IPS-18a (cell line): ENCODE results near the gene TMEM253.

ENCODE experiments used
- H3K27ac ChIP-seq: one replicate; pipeline ENCODE4 v1.5.1; 2013; ENCODE audit warnings: low read length
- H3K27me3 ChIP-seq: one replicate; pipeline ENCODE4 v1.6.1; 2013; ENCODE audit warnings: mild to moderate bottlenecking, low read length; ENCODE audit not compliant: control insufficient read depth, insufficient read depth
- H3K36me3 ChIP-seq: one replicate; pipeline ENCODE4 v1.6.1; 2013; ENCODE audit warnings: low read depth, low read length; ENCODE audit not compliant: control insufficient read depth
- H3K4me1 ChIP-seq: one replicate; pipeline ENCODE4 v1.6.1; 2013; ENCODE audit warnings: low read depth, low read length; ENCODE audit not compliant: control insufficient read depth
- H3K4me3 ChIP-seq: one replicate; pipeline ENCODE4 v1.5.1; 2013; ENCODE audit warnings: low read length
- H3K9ac ChIP-seq: one replicate; pipeline ENCODE4 v1.6.1; 2013; ENCODE audit warnings: mild to moderate bottlenecking, low read length, moderate library complexity
- H3K9me3 ChIP-seq: one replicate; pipeline ENCODE4 v1.6.1; 2013; ENCODE audit warnings: low read depth, low read length; ENCODE audit not compliant: control insufficient read depth

TMEM253 gene

GRCh38 chr14:21102521-21103410 is 1.9 kb downstream of the TMEM253 start:
- H3K4me1 ChIP-seq, result peaks cover 41% of the 10 kb centered on the region
- no peaks in the 10 kb centered on the region for H3K36me3 ChIP-seq
- H3K27me3 ChIP-seq, result no peaks in the 10 kb centered on the region
- no peak overlapping the region for H3K27ac ChIP-seq
- H3K9ac ChIP-seq, result peak overlapping the region; percentile 98
- peak overlapping the region; percentile 92 for H3K4me3 ChIP-seq
- no peaks in the 10 kb centered on the region for H3K9me3 ChIP-seq

DNA sequence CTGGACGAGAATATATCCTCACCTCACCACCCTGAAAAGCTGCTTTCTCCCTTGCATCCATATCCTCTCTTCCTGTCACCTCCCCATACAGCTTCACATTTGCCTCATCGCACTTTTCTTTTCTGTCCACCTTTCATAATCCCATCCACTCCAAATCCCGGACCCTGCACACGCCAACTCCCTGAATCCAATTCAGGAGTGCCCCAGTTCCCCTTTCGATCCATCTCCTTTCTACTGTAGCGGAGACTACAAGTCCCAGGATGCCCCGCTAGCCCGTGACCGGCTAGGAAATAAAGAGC is 2.5 kb downstream of the TMEM253 start:
- Histone ChIP-seq H3K36me3 (no peaks in the 10 kb centered on the region), H3K27me3 (no peaks in the 10 kb centered on the region), H3K27ac (no peak overlapping the region), H3K9me3 (no peaks in the 10 kb centered on the region), H3K9ac (peak overlapping the region; percentile 98), H3K4me1 (peaks cover 41% of the 10 kb centered on the region), H3K4me3 (peak overlapping the region; percentile 92)

DNA sequence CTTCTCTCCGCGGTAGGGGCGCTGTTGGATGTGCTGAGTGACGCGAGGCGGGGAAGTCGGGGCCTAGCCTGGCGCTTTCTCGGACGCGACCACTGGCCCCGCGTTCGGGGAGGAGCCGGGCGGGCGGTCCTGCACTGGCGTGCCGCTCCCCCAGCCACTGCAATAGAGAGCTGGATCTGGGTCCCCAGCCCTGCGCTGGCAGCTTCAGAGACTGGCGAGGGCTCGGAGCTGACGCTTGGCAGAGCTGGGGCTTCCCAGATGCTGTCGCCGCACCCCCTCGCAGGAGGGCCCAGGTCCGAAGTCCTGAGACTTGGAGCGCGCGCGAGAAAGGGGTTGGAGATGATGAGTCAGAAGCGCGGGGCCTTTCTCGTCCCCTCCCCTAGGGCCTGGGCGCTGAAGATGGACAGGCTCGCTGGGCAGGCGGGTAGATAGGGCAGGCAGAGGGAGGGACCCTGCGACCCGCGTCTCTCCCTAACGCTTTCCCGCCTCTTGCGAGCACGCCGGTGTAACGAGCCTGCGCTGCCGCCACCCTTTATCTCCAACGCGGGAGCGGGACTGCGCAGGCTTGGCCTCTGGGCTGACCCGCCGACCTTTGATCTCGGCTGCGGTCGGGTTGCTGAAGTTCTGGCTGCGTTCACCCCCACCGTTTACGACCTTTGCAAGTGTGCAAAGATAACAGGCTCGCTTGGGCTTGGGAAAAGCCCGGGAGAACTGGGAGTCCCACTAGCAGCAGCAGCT is 3.0 kb downstream of the TMEM253 start:
- H3K4me1 ChIP-seq, result peaks cover 41% of the 10 kb centered on the region
- peak overlapping the region; percentile 98 for H3K9ac ChIP-seq
- no peaks in the 10 kb centered on the region for H3K36me3 ChIP-seq
- H3K27me3 ChIP-seq, result no peaks in the 10 kb centered on the region
- no peaks in the 10 kb centered on the region for H3K9me3 ChIP-seq
- peak overlapping the region; percentile 92 for H3K4me3 ChIP-seq
- peak overlapping the region; percentile 97 for H3K27ac ChIP-seq

DNA sequence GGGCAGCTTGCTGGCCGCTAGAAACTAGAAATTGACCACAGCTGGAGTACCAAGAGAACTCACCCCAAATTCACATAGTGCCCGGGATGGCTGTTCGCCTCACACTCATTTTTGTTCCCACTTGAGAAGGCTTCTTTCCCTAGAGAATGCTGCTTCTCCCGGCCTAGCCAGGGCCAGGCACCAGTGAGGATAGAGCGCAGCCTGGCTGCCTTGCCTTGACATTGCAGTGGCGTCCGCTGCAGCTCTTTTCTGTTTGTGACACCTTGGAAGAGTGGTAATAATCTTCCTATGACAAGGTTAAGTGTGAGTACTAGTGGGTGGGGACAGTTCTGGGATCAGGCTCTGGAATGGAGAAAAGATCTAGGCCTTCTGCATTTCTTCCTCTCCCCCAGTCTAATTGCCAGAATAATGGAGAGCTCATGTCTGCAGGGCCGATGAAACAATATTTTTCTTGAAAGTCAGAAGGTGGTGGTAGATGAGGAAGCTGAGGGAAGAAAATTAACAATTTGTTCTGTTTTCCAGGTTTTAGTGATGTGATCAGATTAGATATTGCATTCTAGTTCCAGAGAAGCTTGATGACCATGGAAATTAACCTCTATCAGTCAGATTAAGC is 3.7 kb downstream of the TMEM253 start:
- Histone ChIP-seq H3K27ac (peak overlapping the region; percentile 97), H3K4me1 (peaks cover 37% of the 10 kb centered on the region), H3K4me3 (peak overlapping the region; percentile 92), H3K36me3 (no peaks in the 10 kb centered on the region), H3K27me3 (no peaks in the 10 kb centered on the region), H3K9me3 (no peaks in the 10 kb centered on the region), H3K9ac (peak overlapping the region; percentile 98)

GRCh38 chr14:21105095-21105494 is 4.2 kb downstream of the TMEM253 start:
- Histone ChIP-seq H3K36me3 (no peaks in the 10 kb centered on the region), H3K4me1 (peaks cover 35% of the 10 kb centered on the region), H3K9ac (no peak overlapping the region), H3K4me3 (peak overlapping the region; percentile 92), H3K9me3 (no peaks in the 10 kb centered on the region), H3K27me3 (no peaks in the 10 kb centered on the region), H3K27ac (no peak overlapping the region)

GRCh38 chr14:21106176-21106497 is 5.3 kb downstream of the TMEM253 start:
- Histone ChIP-seq H3K4me3 (no peak overlapping the region), H3K4me1 (peaks cover 35% of the 10 kb centered on the region), H3K27me3 (no peaks in the 10 kb centered on the region), H3K27ac (no peak overlapping the region), H3K36me3 (no peaks in the 10 kb centered on the region), H3K9ac (no peak overlapping the region), H3K9me3 (no peaks in the 10 kb centered on the region)

DNA sequence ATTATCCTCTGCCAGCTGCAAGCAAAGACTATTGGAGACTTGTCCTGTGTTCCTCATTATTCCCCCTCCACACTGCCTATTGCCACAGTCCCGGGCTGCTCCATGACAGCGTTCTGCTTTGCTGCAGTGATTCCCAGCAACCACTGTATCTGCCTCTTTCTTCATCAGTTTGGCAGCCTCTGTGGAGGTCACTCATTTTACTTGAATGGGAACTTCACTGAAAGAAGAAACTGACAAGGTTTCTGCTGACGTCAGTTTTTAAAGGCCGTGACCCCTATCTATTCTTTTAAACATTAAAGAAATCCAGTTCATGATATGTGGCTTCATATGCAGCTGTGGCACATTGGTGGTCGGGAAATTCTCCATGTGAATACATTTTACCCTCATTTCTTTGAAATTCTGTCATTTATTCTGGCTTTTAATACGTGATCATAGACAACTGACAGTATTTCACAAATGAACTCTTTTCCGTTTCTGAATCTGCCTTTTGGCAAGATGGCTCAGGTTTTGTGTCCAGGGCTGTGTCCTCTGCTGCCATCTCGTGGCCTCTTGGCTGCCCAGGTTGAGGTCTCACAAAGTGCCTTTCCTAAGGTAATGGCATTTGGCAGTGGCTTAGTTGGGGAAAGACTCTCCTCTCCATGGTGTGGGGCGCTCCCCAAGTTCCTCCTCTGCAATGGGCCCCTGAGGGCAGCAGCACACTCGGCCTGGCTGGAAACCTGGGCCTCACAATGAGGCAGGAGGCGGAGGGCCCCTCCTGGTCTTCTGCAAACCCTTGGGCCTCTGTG is 5.8 kb downstream of the TMEM253 start:
- peaks cover 35% of the 10 kb centered on the region for H3K4me1 ChIP-seq

GRCh38 chr14:21107283-21107800 is 6.5 kb downstream of the TMEM253 start:
- Histone ChIP-seq H3K9ac (no peak overlapping the region), H3K4me3 (no peak overlapping the region), H3K27ac (no peak overlapping the region)

More for the DNA sequence above, 5.8 kb downstream of the TMEM253 start:
- no peak overlapping the region for H3K9ac ChIP-seq
- H3K4me3 ChIP-seq, result no peak overlapping the region
- no peak overlapping the region for H3K27ac ChIP-seq
- no peaks in the 10 kb centered on the region for H3K9me3 ChIP-seq
- no peaks in the 10 kb centered on the region for H3K27me3 ChIP-seq
- no peaks in the 10 kb centered on the region for H3K36me3 ChIP-seq

GRCh38 chr14:21108791-21109190 is 7.9 kb downstream of the TMEM253 start:
- Histone ChIP-seq H3K9me3 (no peaks in the 10 kb centered on the region), H3K36me3 (no peaks in the 10 kb centered on the region), H3K27ac (no peak overlapping the region), H3K9ac (no peak overlapping the region), H3K4me1 (peaks cover 22% of the 10 kb centered on the region), H3K4me3 (no peak overlapping the region), H3K27me3 (no peaks in the 10 kb centered on the region)

More at GRCh38 chr14:21107283-21107800, 6.5 kb downstream of the TMEM253 start:
- Histone ChIP-seq H3K9me3 (no peaks in the 10 kb centered on the region), H3K36me3 (no peaks in the 10 kb centered on the region), H3K4me1 (peaks cover 28% of the 10 kb centered on the region), H3K27me3 (no peaks in the 10 kb centered on the region)

- Histone ChIP-seq H3K27me3 (no peaks in the 10 kb centered on the region), H3K9ac (no peak overlapping the region), H3K4me1 (peaks cover 22% of the 10 kb centered on the region), H3K4me3 (no peak overlapping the region), H3K36me3 (no peaks in the 10 kb centered on the region), H3K9me3 (no peaks in the 10 kb centered on the region), H3K27ac (no peak overlapping the region)
Observed at GRCh38 chr14:21109377-21110138, 8.7 kb downstream of the TMEM253 start.
